HL-60 (cell line): ENCODE data around the gene USP5.
"Not testable (repeated sequence)": the region's sequence is repeated elsewhere in the genome, so short reads cannot be mapped to it uniquely, and the experiment has no call there.

Experiments used
- CTCF ChIP-seq: IDR thresholded peaks from one replicate; pipeline ENCODE4 v1.5.1; 2011; ENCODE audit warnings: low read length, control low read depth, inconsistent platforms; ENCODE audit not compliant: insufficient read depth
- GABPA ChIP-seq: IDR thresholded peaks from 2 replicates; pipeline ENCODE4 v1.6.1; 2012; ENCODE audit warnings: low read depth
- POLR2AphosphoS5 ChIP-seq: IDR thresholded peaks from 2 replicates; pipeline ENCODE4 v1.6.1; 2012; ENCODE audit warnings: low read depth
- SPI1 ChIP-seq: IDR thresholded peaks from 2 replicates; pipeline ENCODE4 v1.6.1; 2012; ENCODE audit warnings: low read depth, mild to moderate bottlenecking, borderline replicate concordance
- TF ChIP-seq, protein P1 (sequence below): IDR thresholded peaks from 2 replicates; pipeline ENCODE4 v1.6.1; 2012; ENCODE audit warnings: low read depth; ENCODE audit not compliant: insufficient replicate concordance

- not testable (repeated sequence) for TF ChIP-seq CTCF, POLR2AphosphoS5, GABPA, SPI1
- TF ChIP-seq, protein P1, sequence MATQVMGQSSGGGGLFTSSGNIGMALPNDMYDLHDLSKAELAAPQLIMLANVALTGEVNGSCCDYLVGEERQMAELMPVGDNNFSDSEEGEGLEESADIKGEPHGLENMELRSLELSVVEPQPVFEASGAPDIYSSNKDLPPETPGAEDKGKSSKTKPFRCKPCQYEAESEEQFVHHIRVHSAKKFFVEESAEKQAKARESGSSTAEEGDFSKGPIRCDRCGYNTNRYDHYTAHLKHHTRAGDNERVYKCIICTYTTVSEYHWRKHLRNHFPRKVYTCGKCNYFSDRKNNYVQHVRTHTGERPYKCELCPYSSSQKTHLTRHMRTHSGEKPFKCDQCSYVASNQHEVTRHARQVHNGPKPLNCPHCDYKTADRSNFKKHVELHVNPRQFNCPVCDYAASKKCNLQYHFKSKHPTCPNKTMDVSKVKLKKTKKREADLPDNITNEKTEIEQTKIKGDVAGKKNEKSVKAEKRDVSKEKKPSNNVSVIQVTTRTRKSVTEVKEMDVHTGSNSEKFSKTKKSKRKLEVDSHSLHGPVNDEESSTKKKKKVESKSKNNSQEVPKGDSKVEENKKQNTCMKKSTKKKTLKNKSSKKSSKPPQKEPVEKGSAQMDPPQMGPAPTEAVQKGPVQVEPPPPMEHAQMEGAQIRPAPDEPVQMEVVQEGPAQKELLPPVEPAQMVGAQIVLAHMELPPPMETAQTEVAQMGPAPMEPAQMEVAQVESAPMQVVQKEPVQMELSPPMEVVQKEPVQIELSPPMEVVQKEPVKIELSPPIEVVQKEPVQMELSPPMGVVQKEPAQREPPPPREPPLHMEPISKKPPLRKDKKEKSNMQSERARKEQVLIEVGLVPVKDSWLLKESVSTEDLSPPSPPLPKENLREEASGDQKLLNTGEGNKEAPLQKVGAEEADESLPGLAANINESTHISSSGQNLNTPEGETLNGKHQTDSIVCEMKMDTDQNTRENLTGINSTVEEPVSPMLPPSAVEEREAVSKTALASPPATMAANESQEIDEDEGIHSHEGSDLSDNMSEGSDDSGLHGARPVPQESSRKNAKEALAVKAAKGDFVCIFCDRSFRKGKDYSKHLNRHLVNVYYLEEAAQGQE = not testable (repeated sequence)
These were observed 56.2 kb downstream of the USP5 start for GRCh38 chr12:6908141-6908540.
